Caco-2 (cell line): ENCODE measurements around the gene GOLGA8B. TPM values are rescaled to one million over a fixed set of nuclear protein-coding genes. Genes with fewer than 3 reads are reported as not detected.
"Not testable (repeated sequence)": the region's sequence is repeated elsewhere in the genome, so short reads cannot be mapped to it uniquely, and the experiment has no call there.

Source experiments
- BruUV-seq: library from RNA; stranded (reverse); fragments of 400-500 nt; replicated peaks from 2 replicates; lab custom pipeline; 2021; lab: Mats Ljungman, UMichigan
- CTCF ChIA-PET: fragments of 300-600 bp; sonication (Branson Sonifier 250); formaldehyde crosslinking; loops from one replicate; lab custom pipeline; 2022; ENCODE audit warnings: antibody characterized with exemption; lab: Charles Lee
- POLR2A ChIA-PET: fragments of 300-600 bp; sonication (Branson Sonifier 250); formaldehyde crosslinking; loops from one replicate; lab custom pipeline; 2022; ENCODE audit warnings: antibody characterized with exemption; lab: Charles Lee
- DNase-seq, 2 experiments: peaks; one replicate each; pipeline versions ENCODE4 v3.0.0 to v3.0.0-alpha.2; 2020 to 2022
- H3K27me3 ChIP-seq: replicated peaks from 2 replicates; pipeline ENCODE4 v1.6.0; 2011; ENCODE audit warnings: low read length; ENCODE audit not compliant: control insufficient read depth, insufficient read depth
- H3K36me3 ChIP-seq: 2 replicates; pipeline ENCODE4 v1.5.1; 2011; ENCODE audit warnings: low read length; ENCODE audit not compliant: control insufficient read depth, insufficient read depth
- H3K4me1 ChIP-seq: fragments of 250-450 bp; sonication (Bioruptor Pico); 2 replicates; pipeline ENCODE4 v1.5.1; 2020; ENCODE audit warnings: mild to moderate bottlenecking
- H3K4me3 ChIP-seq: 2 replicates; pipeline ENCODE4 v1.5.1; 2011; ENCODE audit warnings: low read depth, mild to moderate bottlenecking, control low read depth, low read length
- H3K9me3 ChIP-seq: fragments of 250-450 bp; sonication (Bioruptor Pico); 2 replicates; pipeline ENCODE4 v1.5.1; 2020; ENCODE audit warnings: mild to moderate bottlenecking, moderate library complexity
- H3K27ac Mint-ChIP-seq: one replicate; pipeline ENCODE4 v1.8.0; 2022; ENCODE audit warnings: mixed read lengths; ENCODE audit not compliant: unreplicated experiment
- H3K27me3 Mint-ChIP-seq: one replicate; pipeline ENCODE4 v1.8.0; 2022; ENCODE audit warnings: mixed read lengths; ENCODE audit not compliant: insufficient read depth, unreplicated experiment
- H3K36me3 Mint-ChIP-seq: one replicate; pipeline ENCODE4 v1.8.0; 2022; ENCODE audit warnings: mild to moderate bottlenecking, mixed read lengths; ENCODE audit not compliant: insufficient read depth, unreplicated experiment
- H3K4me1 Mint-ChIP-seq: one replicate; pipeline ENCODE4 v1.8.0; 2022; ENCODE audit warnings: low read depth, mixed read lengths; ENCODE audit not compliant: unreplicated experiment
- H3K4me3 Mint-ChIP-seq: one replicate; pipeline ENCODE4 v1.8.0; 2022; ENCODE audit warnings: mild to moderate bottlenecking, moderate library complexity, mixed read lengths; ENCODE audit not compliant: unreplicated experiment
- H3K9me3 Mint-ChIP-seq: one replicate; pipeline ENCODE4 v1.8.0; 2022; ENCODE audit warnings: mixed read lengths; ENCODE audit not compliant: unreplicated experiment
- intact Hi-C: fragments of 100-400 bp; cut with micrococcal nuclease; formaldehyde crosslinking; loops from one replicate; pipeline ENCODE4 v1.10.0; 2022; ENCODE audit not compliant: unreplicated experiment
- total RNA-seq: library from RNA; stranded (reverse); gene quantifications from 2 replicates; pipeline ENCODE4 v1.2.3, GENCODE V29; 2022

Gene GOLGA8B
- total RNA-seq, 1 experiment from 2014 or later: 52.3 TPM

DNA sequence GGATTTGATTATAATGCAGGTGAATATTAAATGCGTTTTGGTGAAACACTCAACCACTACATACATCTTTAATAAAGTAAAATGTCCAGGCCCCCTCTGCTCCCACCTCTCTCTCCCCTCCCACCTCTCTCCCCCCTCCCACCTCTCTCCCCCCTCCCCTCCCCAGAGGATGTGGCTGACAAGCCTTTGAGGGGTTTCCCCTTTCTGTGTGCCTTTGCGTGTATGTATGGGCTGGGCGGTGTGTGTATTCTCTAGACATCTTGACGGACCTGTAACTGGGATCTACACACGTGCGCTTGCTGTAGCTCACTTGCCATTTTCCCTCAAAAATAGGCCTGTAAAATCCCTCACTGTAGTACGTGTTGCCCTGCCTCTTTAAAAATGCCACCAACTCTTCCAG, 28.3 kb downstream of the GOLGA8B start:
- BruUV-seq, H3K4me1 Mint-ChIP-seq, DNase-seq, H3K27me3 Mint-ChIP-seq, H3K4me1 ChIP-seq, H3K36me3 ChIP-seq, H3K36me3 Mint-ChIP-seq, H3K27me3 ChIP-seq, intact Hi-C loops, H3K4me3 Mint-ChIP-seq, H3K9me3 Mint-ChIP-seq, CTCF ChIA-PET, H3K27ac Mint-ChIP-seq, POLR2A ChIA-PET, H3K9me3 ChIP-seq, H3K4me3 ChIP-seq: not testable (repeated sequence)

DNA sequence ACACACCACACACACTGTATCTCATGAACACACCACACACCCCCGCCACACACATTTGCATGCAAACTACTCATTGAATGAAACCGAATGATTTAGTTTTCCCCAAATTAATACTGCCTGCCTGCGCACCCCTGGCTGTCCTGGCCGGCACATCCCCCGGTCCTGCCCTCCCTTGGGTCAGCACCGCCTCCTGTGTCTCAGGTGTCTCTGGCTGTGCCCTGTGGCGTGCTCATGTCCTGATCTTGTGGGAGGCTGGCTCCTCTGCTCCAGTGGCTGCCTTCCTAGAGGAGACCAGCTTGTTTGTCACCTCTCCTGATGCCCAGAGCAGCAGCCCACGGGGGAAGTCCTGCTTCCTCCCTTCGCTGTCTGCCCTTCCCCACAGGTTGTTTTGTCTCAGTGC, 28.7 kb downstream of the GOLGA8B start:
- H3K36me3 ChIP-seq, H3K4me3 ChIP-seq, H3K9me3 ChIP-seq, DNase-seq, H3K36me3 Mint-ChIP-seq, H3K27me3 ChIP-seq, H3K4me1 ChIP-seq, POLR2A ChIA-PET, H3K9me3 Mint-ChIP-seq, H3K4me3 Mint-ChIP-seq, BruUV-seq, H3K27me3 Mint-ChIP-seq, CTCF ChIA-PET, H3K4me1 Mint-ChIP-seq, intact Hi-C loops, H3K27ac Mint-ChIP-seq: not testable (repeated sequence)

DNA sequence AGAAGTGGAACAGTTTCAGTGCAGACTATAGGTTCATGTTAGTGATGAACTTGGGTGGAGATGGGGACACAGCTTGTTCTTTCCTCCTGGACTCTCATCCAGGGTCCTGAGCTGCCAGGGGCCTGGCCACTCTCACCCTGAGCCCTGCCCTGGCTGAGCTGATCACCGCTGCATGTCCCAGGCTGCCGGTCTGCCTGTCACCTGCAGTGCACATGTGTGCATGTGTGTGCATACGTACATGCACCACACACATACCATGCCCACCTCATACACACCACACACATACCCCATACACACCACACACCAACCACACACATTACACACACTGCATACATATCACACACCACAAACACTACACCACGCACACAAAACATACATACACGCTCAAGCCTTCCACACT, 29.3 kb downstream of the GOLGA8B start:
- H3K4me3 ChIP-seq, H3K36me3 Mint-ChIP-seq, H3K27me3 ChIP-seq, DNase-seq, H3K9me3 ChIP-seq, BruUV-seq, intact Hi-C loops, H3K4me1 ChIP-seq, POLR2A ChIA-PET, H3K9me3 Mint-ChIP-seq, H3K27ac Mint-ChIP-seq, H3K4me1 Mint-ChIP-seq, H3K4me3 Mint-ChIP-seq, CTCF ChIA-PET, H3K36me3 ChIP-seq, H3K27me3 Mint-ChIP-seq: not testable (repeated sequence)

DNA sequence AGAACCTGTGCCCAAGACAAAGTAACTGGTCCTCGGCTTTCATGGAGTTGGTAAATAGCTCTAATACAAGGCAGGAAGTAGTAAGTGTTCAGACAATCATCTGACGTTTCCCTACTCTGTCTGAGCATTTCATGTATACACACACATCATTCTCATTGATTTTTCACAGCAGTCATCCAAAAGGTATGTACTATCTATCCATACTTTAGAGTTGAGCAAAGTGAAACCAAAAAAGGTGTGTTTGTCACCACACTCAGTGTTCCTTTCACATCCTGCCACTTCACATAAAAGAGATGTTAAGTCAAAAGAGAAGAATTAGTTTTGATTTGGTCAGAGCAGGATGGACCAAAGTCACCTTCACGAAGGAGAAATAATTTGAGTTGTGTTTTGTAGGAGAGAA, 33.3 kb downstream of the GOLGA8B start:
- H3K36me3 Mint-ChIP-seq, H3K27ac Mint-ChIP-seq, DNase-seq, H3K36me3 ChIP-seq, H3K4me3 ChIP-seq, CTCF ChIA-PET, H3K4me3 Mint-ChIP-seq, H3K9me3 ChIP-seq, H3K27me3 ChIP-seq, intact Hi-C loops, BruUV-seq, POLR2A ChIA-PET, H3K27me3 Mint-ChIP-seq, H3K4me1 ChIP-seq, H3K4me1 Mint-ChIP-seq, H3K9me3 Mint-ChIP-seq: not testable (repeated sequence)

DNA sequence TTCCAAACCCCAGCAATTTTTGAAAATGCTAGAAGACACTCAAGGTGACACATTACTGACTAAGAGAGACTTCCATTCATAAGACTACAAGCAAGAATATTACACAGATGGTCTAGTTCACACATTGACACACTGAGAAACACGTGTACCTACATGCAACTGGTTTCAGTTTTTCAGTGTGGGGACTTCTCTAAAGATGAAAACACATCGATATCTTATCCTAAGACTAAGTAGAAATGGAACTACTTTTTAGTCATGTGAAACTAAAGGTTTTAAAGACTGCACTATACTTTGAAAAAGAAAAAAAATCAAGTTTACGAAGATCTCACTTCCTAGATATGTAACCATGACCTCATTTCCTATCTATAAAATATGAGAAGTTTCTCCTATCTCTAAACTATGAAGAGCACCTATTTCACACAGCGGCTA, 34.1 kb downstream of the GOLGA8B start:
- H3K27me3 ChIP-seq, DNase-seq, H3K4me3 ChIP-seq, H3K4me3 Mint-ChIP-seq, H3K4me1 ChIP-seq, H3K9me3 ChIP-seq, CTCF ChIA-PET, H3K27me3 Mint-ChIP-seq, intact Hi-C loops, H3K27ac Mint-ChIP-seq, H3K36me3 ChIP-seq, POLR2A ChIA-PET, BruUV-seq, H3K9me3 Mint-ChIP-seq, H3K36me3 Mint-ChIP-seq, H3K4me1 Mint-ChIP-seq: not testable (repeated sequence)

DNA sequence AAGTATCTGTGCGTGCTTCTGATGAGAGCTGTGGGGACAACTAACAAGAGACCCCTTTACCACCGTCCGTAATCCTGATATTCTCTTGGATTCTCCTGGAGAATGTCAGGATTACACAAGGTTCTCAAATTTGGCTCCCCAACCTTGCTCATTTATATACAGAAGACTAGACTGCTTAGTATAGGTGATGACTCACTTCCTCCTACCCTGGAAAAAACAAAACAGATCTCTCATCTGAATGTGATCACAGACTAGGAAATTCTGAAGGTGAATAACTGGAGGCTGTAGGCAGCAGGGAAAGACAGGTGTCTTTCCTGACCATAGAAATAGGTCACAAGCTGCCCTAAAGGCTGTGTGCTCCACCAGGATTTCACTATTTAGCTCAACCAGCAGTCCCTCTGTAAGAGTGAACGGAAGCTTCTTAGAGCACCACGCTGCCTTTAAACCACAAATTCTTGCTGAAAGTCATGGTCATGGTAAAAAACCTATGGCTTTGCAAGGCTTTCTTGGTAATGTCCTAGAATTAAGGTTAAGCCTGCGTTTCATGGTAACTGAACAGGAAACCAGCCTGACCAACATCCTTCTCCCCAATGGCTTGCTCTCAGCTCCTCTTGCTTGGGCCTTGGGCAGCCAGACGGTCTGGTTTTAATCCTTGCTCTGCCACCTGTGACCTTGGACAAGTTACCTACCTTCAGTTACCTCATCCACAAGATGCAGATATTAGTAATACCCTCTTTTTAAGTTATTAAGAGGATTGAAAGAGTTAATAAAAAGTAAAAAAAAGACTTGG, 39.4 kb downstream of the GOLGA8B start:
- H3K36me3 ChIP-seq, H3K4me3 ChIP-seq, DNase-seq, POLR2A ChIA-PET, H3K27ac Mint-ChIP-seq, H3K4me1 ChIP-seq, H3K27me3 ChIP-seq, H3K9me3 Mint-ChIP-seq, H3K4me3 Mint-ChIP-seq, H3K9me3 ChIP-seq, H3K27me3 Mint-ChIP-seq, intact Hi-C loops, H3K4me1 Mint-ChIP-seq, CTCF ChIA-PET, BruUV-seq, H3K36me3 Mint-ChIP-seq: not testable (repeated sequence)

DNA sequence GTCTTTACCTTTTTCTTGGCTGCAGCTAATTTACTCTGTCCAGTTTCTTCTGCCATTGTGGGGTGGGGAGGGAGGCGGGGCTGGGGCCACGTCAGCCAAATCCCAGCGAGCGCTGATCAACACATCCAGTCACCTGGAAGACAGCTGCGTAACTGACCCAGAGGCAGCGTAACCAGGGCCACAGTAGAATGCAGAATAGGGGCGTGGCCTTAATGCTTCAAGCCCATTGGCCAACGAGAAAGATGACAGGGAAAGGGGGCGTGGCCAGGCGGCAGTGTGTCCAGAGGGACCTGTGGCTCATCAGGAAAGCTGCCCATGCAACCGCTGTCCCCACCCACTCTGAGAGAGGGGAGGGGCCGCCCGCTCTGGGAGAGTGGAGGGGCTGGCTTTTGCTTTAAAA, 47.6 kb downstream of the GOLGA8B start:
- BruUV-seq, DNase-seq, intact Hi-C loops, H3K4me1 Mint-ChIP-seq, H3K9me3 Mint-ChIP-seq, H3K4me3 Mint-ChIP-seq, H3K27me3 ChIP-seq, CTCF ChIA-PET, H3K9me3 ChIP-seq, H3K4me3 ChIP-seq, H3K27me3 Mint-ChIP-seq, H3K27ac Mint-ChIP-seq, H3K36me3 Mint-ChIP-seq, H3K36me3 ChIP-seq, H3K4me1 ChIP-seq, POLR2A ChIA-PET: not testable (repeated sequence)
